HG02759 (cell line): Measurements from ENCODE around the gene SGCE.
"Not testable (repeated sequence)": the region's sequence is repeated elsewhere in the genome, so short reads cannot be mapped to it uniquely, and the experiment has no call there.

Experiments
- ATAC-seq: cut with Tn5 transposase; IDR thresholded peaks from one replicate; pipeline ENCODE4 v1.9.1; 2021; ENCODE audit warnings: mild to moderate bottlenecking, moderate library complexity; ENCODE audit not compliant: unreplicated experiment

Gene SGCE, protein sequence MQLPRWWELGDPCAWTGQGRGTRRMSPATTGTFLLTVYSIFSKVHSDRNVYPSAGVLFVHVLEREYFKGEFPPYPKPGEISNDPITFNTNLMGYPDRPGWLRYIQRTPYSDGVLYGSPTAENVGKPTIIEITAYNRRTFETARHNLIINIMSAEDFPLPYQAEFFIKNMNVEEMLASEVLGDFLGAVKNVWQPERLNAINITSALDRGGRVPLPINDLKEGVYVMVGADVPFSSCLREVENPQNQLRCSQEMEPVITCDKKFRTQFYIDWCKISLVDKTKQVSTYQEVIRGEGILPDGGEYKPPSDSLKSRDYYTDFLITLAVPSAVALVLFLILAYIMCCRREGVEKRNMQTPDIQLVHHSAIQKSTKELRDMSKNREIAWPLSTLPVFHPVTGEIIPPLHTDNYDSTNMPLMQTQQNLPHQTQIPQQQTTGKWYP

DNA sequence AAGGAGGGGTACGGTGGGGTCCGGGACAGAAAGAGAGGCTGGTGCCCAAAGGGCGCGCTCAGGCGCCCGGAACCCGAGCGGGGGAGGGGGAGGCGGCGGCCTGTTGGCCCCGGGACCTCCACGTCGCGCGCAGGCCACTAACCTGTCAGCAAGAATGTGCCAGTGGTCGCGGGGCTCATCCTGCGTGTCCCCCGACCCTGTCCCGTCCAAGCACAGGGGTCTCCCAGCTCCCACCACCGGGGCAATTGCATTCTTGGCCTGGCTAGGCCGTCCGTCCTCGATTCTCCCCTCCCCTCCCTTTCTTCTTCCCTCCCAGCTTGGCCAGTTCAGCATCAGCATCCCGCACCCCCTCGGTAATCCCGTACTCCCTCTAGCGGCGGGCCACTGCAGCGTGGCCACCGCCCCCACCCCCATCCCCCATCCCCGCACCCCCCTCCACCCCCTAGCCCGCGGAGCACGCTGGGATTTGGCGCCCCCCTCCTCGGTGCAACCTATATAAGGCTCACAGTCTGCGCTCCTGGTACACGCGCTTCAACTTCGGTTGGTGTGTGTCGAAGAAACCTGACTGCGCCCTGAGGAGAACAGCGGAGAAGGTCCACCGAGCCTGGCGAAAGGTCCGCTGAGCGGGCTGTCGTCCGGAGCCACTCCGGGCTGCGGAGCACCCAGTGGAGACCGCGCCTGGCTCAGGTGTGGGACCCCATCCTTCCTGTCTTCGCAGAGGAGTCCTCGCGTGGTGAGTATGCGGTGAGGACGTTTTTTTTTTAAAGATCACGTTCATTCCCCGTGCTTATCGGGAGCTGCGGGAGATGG is at the start of gene SGCE:
SGCE (minus strand) TSS at position 286 of the 810 bp plus-strand sequence; CDS start at position 251, 35 bp downstream.
- peak; percentile 18 for ATAC-seq

DNA sequence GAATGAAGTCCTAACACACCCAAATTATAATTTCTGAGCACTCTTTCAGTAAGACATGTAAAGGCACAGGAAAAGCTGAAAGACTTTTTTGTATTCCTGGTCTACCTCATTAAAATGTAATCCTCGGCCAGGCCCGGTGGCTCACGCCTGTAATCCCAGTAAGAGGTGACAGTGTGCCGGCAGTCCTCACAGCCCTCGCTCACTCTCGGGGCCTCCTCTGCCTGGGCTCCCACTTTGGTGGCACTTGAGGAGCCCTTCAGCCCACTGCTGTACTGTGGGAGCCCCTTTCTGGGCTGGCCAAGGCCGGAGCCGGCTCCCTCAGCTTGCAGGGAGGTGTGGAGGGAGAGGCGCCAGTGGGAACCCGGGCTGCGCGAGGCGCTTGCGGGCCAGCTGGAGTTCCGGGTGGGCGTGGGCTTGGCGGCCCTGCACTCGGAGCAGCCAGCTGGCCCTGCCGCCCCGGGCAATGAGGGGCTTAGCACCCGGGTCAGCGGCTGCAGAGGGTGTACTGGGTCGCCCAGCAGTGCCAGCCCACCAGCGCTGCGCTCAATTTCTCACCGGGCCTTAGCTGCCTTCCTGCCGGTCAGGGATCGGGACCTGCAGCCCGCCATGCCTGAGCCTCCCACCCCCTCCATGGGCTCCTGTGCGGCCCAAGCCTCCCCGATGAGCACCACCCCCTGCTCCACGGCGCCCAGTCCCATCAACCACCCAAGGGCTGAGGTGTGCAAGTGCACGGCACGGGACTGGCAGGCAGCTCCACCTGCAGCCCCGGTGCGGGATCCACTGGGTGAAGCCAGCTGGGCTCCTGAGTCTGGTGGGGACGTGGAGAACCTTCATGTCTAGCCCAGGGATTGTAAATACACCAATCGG is 49.5 kb upstream of the SGCE start:
- not testable (repeated sequence) for ATAC-seq

DNA sequence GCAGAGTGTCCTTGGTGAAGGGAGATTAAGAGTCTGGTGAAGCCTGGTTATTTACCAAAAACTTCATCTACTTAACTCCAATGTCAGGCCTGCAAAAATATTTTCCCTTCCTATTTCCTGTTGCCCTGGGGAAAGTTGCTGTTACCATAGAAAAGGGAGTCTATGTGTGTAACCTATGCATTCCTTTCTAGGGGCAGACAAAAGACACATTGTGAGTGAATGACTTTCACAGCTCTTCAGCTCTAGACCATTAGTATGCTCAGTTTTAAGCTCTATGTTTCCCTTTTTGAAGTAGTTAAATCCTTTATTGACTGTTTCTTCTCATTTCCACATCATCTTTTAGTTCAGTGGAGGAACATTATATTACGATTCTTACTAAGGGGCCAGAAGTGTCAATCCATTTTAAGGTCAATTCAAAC is 45.6 kb upstream of the SGCE start:
- no peak for ATAC-seq

DNA sequence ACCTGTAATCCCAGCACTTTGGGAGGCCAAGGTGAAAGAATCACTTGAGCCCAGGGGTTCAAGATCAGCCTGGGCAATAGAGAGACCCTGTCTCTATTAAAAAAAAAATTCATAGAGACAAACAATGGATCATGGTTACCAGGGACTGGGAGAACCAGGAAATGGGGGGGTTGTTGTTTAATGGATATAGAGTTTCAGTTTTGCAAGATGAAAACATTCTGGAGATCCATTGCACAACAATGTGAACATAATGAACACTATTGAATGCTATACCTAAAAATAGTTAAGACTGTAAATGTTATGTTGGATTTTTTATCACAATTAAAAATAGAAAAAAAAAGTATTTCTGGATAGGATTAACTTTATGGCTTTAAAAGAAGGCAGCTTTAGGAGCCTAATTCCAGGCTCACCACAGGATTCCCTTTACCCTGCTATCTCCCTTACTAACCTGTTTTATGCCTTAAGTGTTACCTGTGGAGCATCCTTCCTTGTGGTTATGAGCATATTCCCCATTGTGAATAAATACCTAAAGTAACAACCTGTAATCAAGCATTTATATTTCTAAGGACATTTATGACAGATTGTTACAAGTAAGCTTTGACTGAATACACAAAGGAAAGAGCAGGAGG is 45.1 kb upstream of the SGCE start:
- ATAC-seq, result no peak

DNA sequence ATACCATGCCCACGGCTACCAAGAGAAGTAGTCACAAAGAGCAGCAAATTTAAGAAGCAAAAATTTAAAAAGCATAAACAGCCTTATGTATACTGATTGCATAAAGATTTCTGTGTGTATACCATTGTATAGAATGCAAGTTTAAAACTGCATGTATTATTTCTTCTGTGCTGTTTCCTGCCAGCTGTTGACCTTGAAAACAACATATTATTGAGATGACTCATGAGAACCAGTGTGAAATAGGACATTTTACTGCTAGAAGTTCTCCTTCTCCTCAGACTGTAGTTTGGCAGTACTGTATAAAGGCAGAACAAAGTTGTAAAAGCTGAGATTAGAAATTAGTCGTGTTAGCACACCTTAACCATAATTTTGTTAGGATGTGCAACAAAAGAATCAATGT is 42.3 kb upstream of the SGCE start:
- no peak for ATAC-seq

DNA sequence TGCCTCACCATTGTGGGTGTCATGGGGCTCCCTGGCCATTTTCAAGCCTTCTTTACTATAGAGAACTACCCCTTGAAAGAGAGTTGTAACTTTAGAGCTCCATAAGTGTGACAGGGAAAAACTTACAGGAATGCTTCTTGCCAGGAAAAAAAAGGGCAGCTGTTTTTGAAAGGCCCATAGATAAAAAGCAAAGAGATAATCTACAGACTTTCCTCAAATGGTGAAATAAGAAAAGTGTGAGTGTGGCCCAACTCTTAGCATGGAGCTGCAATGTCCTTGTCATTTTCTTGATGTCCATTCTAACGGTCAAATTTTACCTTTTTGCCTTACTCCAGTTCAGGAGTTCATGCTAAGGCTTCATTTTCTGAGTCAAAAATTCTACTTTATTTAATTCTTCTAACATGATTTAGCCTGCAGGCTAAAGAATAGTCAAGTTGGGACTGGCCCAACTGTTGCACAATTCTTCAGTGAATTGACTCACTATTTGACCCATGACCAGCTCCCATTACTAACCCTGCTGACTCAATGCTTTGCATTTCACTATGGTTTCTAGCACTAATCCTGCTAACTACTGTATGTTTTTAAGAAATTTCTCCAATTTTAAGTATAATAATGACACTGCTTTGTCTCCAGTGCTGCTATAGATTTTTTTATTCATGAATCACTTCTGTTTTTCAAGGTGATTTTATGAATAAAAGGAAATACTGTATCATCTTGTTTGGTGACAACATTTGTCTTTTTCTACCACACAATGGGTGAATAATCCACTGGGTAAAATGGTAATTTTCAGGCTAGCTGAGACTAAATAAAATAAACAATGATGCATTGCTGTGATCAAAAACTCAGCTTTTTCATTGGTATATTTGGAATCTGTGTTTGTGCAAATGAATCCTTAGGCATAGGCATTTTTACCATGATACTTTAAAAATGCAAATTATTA is 41.4 kb upstream of the SGCE start:
- ATAC-seq, result no peak

DNA sequence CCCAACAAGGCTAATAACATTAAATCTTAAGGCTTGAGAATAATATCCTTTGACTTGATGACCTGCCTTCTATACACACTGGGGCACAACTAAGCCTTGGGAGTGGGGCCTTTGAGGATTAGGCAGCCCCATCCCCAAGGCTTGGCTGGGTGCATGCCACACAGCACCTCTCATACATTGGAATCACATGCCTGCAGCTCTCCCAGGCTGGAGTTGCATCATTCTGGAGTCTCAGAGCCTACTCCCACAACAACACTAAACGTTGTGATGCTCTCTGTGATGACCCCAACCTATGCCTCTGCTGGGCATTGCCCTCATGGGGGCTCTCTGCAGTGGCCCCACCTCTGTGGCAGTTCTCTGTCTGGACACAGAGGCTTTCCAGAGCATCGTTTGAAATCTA is 31.9 kb upstream of the SGCE start:
- no peak for ATAC-seq

DNA sequence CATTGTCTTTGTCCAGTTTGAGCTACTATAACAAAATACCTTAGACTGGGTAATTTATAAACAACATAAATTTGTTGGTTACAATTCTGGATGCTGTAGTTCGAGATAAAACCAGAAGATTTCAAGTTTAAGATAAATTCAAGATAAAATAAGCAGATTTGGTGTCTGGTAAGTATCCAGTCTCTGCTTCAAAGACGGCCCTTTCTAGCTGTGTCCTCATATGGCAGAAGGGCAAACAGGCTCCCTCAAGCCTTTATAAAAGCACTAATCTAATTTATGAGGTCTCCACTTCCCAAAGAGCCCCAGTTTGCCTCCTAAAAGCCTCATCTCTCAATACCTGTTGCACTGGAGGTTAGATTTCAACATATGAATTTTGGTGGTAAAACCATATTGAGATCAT is 31.1 kb upstream of the SGCE start:
- ATAC-seq, result no peak

DNA sequence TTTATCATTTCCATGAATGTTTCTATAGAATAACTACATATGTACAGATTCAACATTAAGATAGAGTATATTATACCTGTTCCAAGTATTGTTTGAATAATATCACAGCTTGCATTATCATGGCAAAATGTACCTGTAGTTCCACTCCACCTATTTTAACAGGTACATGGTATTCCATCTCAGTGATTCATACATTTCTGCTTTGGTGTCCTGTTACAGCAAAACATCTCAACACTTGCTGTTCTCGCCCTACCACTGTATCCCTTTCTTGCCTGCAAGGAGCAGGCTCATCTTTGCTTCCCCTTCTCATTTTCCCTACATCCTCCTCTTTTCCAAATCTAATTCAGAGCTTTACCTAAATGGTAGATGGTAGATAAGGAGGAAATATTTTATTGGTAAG is 27.1 kb upstream of the SGCE start:
- ATAC-seq, result no peak

DNA sequence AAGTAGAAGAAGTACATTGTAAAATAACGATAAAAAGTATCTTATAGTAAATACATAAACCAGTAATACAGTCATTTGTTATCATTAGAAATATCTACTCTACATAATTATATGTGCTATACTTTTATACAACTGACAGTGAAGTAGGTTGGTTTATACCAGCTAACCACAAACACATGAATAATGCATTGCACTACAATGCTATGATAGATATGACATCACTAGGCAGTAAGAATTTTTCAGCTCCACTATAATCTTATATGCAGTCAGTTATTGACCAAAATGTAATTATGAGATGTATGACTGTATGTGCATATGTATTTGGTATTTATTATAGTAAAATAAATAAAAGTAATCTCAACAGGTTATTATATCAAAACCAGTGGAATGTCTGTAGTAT is 23.4 kb upstream of the SGCE start:
- no peak for ATAC-seq

DNA sequence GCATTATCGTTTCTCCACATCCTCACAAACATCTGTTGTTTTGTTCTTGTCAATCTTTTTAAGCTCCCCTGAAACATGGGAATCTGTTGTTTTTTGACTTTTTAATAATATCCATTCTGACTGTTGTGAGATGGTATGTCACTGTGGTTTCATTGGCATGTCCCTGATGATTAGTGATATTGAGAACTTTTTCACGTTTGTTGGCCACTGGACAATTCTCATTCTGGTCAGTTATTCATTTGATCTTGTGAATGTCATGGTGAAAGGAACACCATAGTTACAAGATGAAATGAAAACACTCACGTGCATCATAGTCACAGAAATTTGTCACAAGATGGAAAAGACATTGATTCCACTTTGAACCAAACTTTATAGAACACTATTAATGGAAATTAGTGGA is 20.5 kb upstream of the SGCE start:
- ATAC-seq, result no peak

DNA sequence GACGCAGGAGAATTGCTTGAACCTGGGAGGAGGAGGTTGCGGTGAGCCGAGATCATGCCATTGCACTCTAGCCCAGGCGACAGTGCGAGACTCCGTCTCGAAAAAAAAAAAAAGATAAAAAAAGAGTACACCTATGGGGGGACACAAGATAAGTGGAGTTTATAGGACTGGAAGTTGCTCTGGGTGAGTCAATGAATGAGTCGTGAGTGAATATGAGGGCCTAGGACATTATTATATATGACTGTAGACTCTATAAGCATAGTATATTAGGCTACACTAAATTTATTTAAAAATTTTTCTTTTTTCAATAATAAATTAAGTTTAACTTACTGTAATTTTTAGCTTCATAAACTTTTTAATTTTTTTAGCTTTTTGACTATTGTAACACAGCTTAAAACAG is 19.4 kb upstream of the SGCE start:
- ATAC-seq, result no peak

DNA sequence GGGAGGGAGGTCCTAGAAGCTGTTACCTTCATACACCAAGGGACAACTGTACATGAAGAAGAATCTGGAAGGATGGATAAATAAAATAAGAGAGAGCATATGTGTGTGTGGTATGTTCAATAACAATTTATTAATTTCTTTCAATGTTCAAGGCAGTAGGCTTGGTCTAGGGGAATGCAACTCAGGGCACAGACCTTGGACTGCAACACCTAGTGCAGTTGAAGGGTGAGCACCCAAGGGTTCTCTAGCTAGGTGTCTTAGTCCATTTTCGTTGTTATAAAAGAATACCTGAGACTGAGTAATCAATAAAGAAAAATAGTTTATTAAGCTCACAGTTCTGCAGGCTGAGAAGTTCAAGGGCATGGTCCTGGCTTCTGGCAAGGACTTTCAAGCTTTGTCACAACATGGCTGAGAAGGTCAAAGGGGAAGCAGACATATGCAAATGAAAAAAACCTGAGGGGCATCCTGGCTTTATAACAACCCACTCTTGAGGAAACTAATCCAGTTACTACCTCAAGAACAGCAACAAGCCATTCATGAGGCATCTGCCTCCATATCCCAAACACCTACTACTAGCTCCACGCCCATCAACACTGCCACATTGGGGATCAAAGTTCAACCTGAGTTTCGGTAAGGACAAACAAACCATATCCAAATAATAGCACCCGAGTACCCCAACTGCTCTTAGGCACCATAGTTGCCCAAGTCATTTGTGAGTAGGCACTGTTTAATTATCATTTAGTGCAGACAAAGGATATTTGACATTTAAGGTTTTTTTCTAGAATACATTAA is 15.7 kb upstream of the SGCE start:
- ATAC-seq, result no peak

DNA sequence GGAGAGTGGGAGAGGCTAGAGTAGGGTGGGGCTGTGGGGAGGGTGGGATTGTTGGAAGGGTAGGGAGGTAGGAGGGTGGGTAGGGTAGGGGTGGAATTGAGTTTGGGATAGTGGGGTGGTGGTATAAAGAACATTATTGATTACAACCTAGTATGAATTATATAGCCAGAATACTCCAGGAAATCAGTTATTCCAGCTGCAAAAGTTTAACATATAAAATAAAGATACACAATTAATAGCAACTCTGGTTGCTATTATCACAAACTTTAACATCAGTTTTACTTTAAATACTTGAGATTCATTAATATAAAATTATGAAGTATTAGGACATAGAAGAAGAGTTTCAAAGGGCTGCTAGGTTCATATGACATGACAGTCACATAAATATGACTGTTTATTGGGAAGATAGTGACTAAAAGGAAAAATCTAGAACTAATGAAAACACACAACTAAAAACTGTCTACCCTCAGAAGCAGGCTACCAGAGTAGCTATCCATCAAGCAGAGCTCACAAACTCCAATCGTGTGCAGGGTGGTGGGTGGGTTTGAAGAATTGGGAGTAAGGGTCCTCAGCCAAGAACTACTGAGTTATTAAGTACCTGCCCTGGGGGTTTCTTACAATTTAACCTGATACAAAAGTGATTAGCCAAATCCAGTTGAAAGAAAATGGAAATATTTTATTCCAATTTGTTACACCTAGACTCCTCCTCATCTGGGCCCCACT is 14.0 kb upstream of the SGCE start:
- ATAC-seq, result no peak

DNA sequence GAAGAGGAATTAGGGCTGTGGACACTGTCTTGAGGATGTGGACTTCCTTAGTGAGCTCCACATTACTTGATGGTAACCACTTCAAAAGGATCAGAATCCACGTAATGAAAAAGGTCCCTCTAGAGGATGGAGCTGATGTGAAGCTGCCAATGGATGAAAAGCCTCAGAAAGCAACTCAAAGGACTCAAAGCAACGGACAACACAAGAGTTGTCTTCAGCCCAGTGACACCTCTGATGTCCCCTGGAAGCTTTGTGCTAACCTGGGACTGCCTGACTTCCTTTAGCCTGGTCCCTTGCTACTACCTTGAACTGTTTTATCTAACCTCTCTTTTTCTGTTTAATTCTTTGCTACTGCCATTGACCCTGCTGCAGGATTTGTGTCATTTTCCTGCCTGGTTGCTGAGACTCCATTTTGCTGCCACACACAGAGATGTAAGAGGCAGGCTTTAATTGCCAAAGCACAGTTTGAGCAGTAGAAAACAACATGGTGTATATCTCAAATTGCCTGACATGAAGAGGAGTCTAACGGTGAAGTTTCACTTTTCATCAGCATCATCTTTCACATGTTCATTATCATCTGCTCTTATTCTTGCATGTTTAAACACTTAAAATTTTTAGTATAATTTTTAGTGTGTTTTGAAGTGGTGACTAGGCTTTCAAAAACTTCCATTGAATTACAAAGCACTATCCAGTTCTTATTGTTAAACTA is 11.1 kb upstream of the SGCE start:
- no peak for ATAC-seq

DNA sequence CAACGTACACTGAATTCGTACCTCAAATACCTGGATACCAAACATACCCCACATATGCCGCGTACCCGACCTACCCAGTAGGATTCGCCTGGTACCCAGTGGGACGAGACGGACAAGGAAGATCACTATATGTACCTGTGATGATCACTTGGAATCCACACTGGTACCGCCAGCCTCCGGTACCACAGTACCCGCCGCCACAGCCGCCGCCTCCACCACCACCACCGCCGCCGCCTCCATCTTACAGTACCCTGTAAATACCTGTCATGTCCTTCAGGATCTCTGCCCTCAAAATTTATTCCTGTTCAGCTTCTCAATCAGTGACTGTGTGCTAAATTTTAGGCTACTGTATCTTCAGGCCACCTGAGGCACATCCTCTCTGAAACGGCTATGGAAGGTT is 9.5 kb upstream of the SGCE start:
- ATAC-seq, result no peak

DNA sequence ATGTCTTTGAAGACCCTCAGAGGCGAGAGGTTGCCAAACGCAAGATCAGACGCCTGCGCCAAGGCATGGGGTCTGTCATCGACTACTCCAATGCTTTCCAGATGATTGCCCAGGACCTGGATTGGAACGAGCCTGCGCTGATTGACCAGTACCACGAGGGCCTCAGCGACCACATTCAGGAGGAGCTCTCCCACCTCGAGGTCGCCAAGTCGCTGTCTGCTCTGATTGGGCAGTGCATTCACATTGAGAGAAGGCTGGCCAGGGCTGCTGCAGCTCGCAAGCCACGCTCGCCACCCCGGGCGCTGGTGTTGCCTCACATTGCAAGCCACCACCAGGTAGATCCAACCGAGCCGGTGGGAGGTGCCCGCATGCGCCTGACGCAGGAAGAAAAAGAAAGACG is 8.1 kb upstream of the SGCE start:
- ATAC-seq, result no peak

DNA sequence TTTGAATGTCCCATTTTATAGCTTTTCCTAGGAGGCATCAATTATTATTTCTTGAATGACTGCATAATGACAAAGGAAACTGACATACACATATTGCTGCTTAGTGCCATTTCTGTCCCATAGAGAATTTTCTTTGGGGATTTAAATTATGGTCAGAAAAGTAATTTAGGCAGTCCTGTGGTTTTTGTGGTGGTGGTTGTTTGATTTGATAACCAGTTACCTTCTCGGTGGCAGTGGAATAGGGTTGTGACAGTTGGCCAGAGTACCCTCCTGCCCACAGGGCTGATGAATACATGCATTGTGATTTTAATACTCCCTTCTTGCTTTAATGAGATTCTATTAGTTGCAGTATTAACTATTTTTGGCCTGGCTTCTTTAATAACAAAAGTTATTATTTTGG is 6.6 kb upstream of the SGCE start:
- no peak for ATAC-seq
